ACHN (cell line): ENCODE measurements around the gene GGCT.
"Not testable (repeated sequence)": the region's sequence is repeated elsewhere in the genome, so short reads cannot be mapped to it uniquely, and the experiment has no call there.

Experiments
- DNase-seq: peaks from one replicate; pipeline ENCODE4 v3.0.0-alpha.2; 2015
- in situ Hi-C: cut with HindIII; loops from 2 replicates; pipeline ENCODE4 v1.10.0; 2017; ENCODE audit warnings: low sequenced_read_pairs, low pct_ligation_motif_present, low pct_unique_long_range_greater_than_20kb

GGCT gene

GRCh38 chr7:30491417-30491816, 13.2 kb downstream of the GGCT start:
- DNase-seq: no peak
- in situ Hi-C loops: no loop called here

GRCh38 chr7:30487371-30487770, 17.3 kb downstream of the GGCT start:
- in situ Hi-C loops: no loop called here
- DNase-seq: no peak

GRCh38 chr7:30485667-30486066, 19.0 kb downstream of the GGCT start:
- DNase-seq: no peak
- in situ Hi-C loops: no loop called here

GRCh38 chr7:30481416-30481815, 23.2 kb downstream of the GGCT start:
- DNase-seq, in situ Hi-C loops: not testable (repeated sequence)

- DNase-seq: peak; percentile 70
- in situ Hi-C loops: no loop called here
Observed at GRCh38 chr7:30479202-30480120, 25.2 kb downstream of the GGCT start.

GRCh38 chr7:30478349-30479201, 26.1 kb downstream of the GGCT start, which contains the start of gene NOD1:
TSS of gene NOD1 (minus strand) at chr7:30478784. CDS start at chr7:30456921, 21,863 bp downstream.
- in situ Hi-C loops: no loop called here
- DNase-seq: peak; percentile 87

GRCh38 chr7:30476459-30477145, 28.0 kb downstream of the GGCT start:
- no peak for DNase-seq
- in situ Hi-C loops: no loop called here

GRCh38 chr7:30475580-30475979, 29.0 kb downstream of the GGCT start:
- in situ Hi-C loops: no loop called here
- peak; percentile 45 for DNase-seq

GRCh38 chr7:30474893-30475292, 29.7 kb downstream of the GGCT start:
- in situ Hi-C loops: no loop called here
- no peak for DNase-seq

GRCh38 chr7:30474485-30474884, 30.1 kb downstream of the GGCT start:
- in situ Hi-C loops: no loop called here
- no peak for DNase-seq

- in situ Hi-C loops: no loop called here
- DNase-seq: no peak
Observed at GRCh38 chr7:30473903-30474302, 30.7 kb downstream of the GGCT start.

GRCh38 chr7:30472784-30473775, 31.5 kb downstream of the GGCT start:
- DNase-seq: no peak
- in situ Hi-C loops: no loop called here

- in situ Hi-C loops: no loop called here
- no peak for DNase-seq
Observed at GRCh38 chr7:30472081-30472783, 32.4 kb downstream of the GGCT start.

GRCh38 chr7:30471205-30471604, 33.4 kb downstream of the GGCT start:
- DNase-seq: no peak
- in situ Hi-C loops: no loop called here

GRCh38 chr7:30470771-30471170, 33.9 kb downstream of the GGCT start:
- in situ Hi-C loops: no loop called here
- DNase-seq: no peak

GRCh38 chr7:30470163-30470770, 34.4 kb downstream of the GGCT start:
- in situ Hi-C loops: no loop called here
- DNase-seq: no peak

GRCh38 chr7:30469303-30469702, 35.3 kb downstream of the GGCT start:
- in situ Hi-C loops: no loop called here
- peak; percentile 97 for DNase-seq
